OCI-LY1 (cell line): Measurements from ENCODE around the gene HMCN2.

Source experiments
- H2AFZ ChIP-seq: fragments of 200-600 bp; sonication (generic), shearing (Covaris generic); 2 replicates; pipeline ENCODE4 v1.6.0; 2014; ENCODE audit warnings: antibody characterized with exemption, mild to moderate bottlenecking, low read length
- H3F3A ChIP-seq: fragments of 200-600 bp; sonication (generic), shearing (Covaris generic); 2 replicates; pipeline ENCODE4 v1.6.0; 2014; ENCODE audit warnings: mild to moderate bottlenecking, antibody characterized with exemption, low read length, moderate library complexity; ENCODE audit not compliant: insufficient read depth
- H3K27ac ChIP-seq: fragments of 200-600 bp; sonication (generic); 2 replicates; pipeline ENCODE4 v1.5.1; 2014; ENCODE audit warnings: low read length, mixed run types, mild to moderate bottlenecking, low read depth; ENCODE audit not compliant: poor library complexity, severe bottlenecking
- H3K27me3 ChIP-seq: fragments of 200-600 bp; sonication (generic); 2 replicates; pipeline ENCODE4 v1.6.0; 2014; ENCODE audit warnings: antibody characterized with exemption, mild to moderate bottlenecking, low read length, moderate library complexity; ENCODE audit not compliant: insufficient read depth
- H3K36me3 ChIP-seq: fragments of 200-600 bp; sonication (generic); 2 replicates; pipeline ENCODE4 v1.6.1; 2014; ENCODE audit warnings: mild to moderate bottlenecking, antibody characterized with exemption, low read length, moderate library complexity, mixed read lengths; ENCODE audit not compliant: insufficient read depth
- H3K4me1 ChIP-seq: fragments of 200-600 bp; sonication (generic); 2 replicates; pipeline ENCODE4 v1.5.1; 2014; ENCODE audit warnings: mild to moderate bottlenecking, low read length, moderate library complexity; ENCODE audit not compliant: insufficient read depth, severe bottlenecking
- H3K4me2 ChIP-seq: fragments of 200-600 bp; sonication (generic), shearing (Covaris generic); 2 replicates; pipeline ENCODE4 v1.6.1; 2014; ENCODE audit warnings: low read length
- H3K4me3 ChIP-seq: fragments of 200-600 bp; sonication (generic); 2 replicates; pipeline ENCODE4 v1.5.1; 2014; ENCODE audit warnings: low read length, low read depth, mild to moderate bottlenecking, mixed read lengths; ENCODE audit not compliant: poor library complexity, severe bottlenecking
- H3K79me2 ChIP-seq: fragments of 200-600 bp; shearing (Covaris generic); 2 replicates; pipeline ENCODE4 v1.6.1; 2016; ENCODE audit warnings: mixed run types, low read length, mixed read lengths; ENCODE audit not compliant: insufficient read depth
- H3K9ac ChIP-seq: fragments of 200-600 bp; sonication (generic), shearing (Covaris generic); 2 replicates; pipeline ENCODE4 v1.6.1; 2014; ENCODE audit warnings: mild to moderate bottlenecking, low read length, mixed read lengths
- H3K9me2 ChIP-seq: fragments of 200-600 bp; sonication (generic), shearing (Covaris generic); 2 replicates; pipeline ENCODE4 v1.6.1; 2014; ENCODE audit warnings: low read depth, mild to moderate bottlenecking, low read length, mixed read lengths
- H3K9me3 ChIP-seq: fragments of 200-600 bp; shearing (Covaris generic); 2 replicates; pipeline ENCODE4 v1.6.1; 2014; ENCODE audit warnings: low read length, mixed read lengths
- H4K20me1 ChIP-seq: fragments of 200-600 bp; sonication (generic), shearing (Covaris generic); 2 replicates; pipeline ENCODE4 v1.6.0; 2016; ENCODE audit warnings: mild to moderate bottlenecking, low read length; ENCODE audit not compliant: insufficient read depth
- CTCF ChIP-seq: fragments of 200-600 bp; sonication (generic), shearing (Covaris generic); IDR thresholded peaks from 2 replicates; pipeline ENCODE4 v1.5.1; 2017; ENCODE audit warnings: mild to moderate bottlenecking, antibody characterized with exemption, low read length, moderate library complexity, mixed read lengths
- EZH2 ChIP-seq: fragments of 200-600 bp; sonication (generic), shearing (Covaris generic); IDR thresholded peaks from 2 replicates; pipeline ENCODE4 v1.8.0; 2017; ENCODE audit warnings: borderline replicate concordance, mixed run types, mild to moderate bottlenecking, antibody characterized with exemption, low read length, moderate library complexity, mixed read lengths

HMCN2 gene

GRCh38 chr9:130284690-130285089, 19.1 kb downstream of the HMCN2 start:
- H3K27me3 ChIP-seq = no peaks in the 10 kb centered on the region
- H3K9me3 ChIP-seq = no peaks in the 10 kb centered on the region
- H3K36me3 ChIP-seq = no peaks in the 10 kb centered on the region
- no peak overlapping the region for H2AFZ ChIP-seq
- H3K9ac ChIP-seq = no peak overlapping the region
- H3K27ac ChIP-seq = no peak overlapping the region
- H3K4me3 ChIP-seq = no peak overlapping the region
- H3K4me1 ChIP-seq = no peaks in the 10 kb centered on the region
- H3K79me2 ChIP-seq = no peaks in the 10 kb centered on the region
- no peaks in the 10 kb centered on the region for H3F3A ChIP-seq
- H3K4me2 ChIP-seq = no peak overlapping the region
- TF ChIP-seq EZH2 (no peak), CTCF (no peak)
- no peaks in the 10 kb centered on the region for H3K9me2 ChIP-seq
- no peaks in the 10 kb centered on the region for H4K20me1 ChIP-seq

DNA sequence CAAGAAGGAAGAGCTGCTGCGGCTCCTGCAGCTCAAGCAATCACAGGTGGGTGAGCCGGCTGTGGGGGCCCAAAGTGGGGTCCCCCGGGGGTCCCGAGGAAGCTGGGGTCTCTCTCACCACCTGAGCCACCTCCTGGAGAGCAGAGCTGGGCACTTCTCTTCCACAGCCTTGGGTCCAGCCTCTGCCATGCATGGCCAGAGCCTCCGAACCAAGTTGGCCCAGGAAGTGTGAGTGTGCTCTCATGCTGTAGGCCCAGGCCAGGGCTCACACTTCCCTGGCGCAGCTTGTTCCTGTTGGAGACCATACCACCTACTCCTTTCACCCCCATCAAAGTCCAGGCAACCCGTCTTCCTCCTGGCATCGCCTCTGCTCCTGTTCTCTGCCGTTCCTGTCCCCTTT, 19.7 kb downstream of the HMCN2 start:
- Histone ChIP-seq H3K4me3 (no peak overlapping the region), H3K4me2 (no peak overlapping the region), H3K9me3 (no peaks in the 10 kb centered on the region), H3F3A (no peaks in the 10 kb centered on the region), H4K20me1 (no peaks in the 10 kb centered on the region), H3K36me3 (no peaks in the 10 kb centered on the region), H3K27ac (no peak overlapping the region), H3K9ac (no peak overlapping the region), H3K4me1 (no peaks in the 10 kb centered on the region), H2AFZ (no peak overlapping the region), H3K27me3 (no peaks in the 10 kb centered on the region), H3K9me2 (no peaks in the 10 kb centered on the region), H3K79me2 (no peaks in the 10 kb centered on the region)
- no peak for TF ChIP-seq CTCF
- no peak for TF ChIP-seq EZH2

- Histone ChIP-seq H2AFZ (no peak overlapping the region), H3K9me2 (no peaks in the 10 kb centered on the region), H3K4me3 (no peak overlapping the region), H3K9ac (no peak overlapping the region), H3K4me2 (no peak overlapping the region), H3K36me3 (no peaks in the 10 kb centered on the region), H3K27ac (no peak overlapping the region), H3K4me1 (no peaks in the 10 kb centered on the region), H3K9me3 (no peaks in the 10 kb centered on the region), H3K79me2 (no peaks in the 10 kb centered on the region), H4K20me1 (no peaks in the 10 kb centered on the region), H3K27me3 (no peaks in the 10 kb centered on the region), H3F3A (no peaks in the 10 kb centered on the region)
- no peak for TF ChIP-seq CTCF
Observed at GRCh38 chr9:130286072-130286770, 20.7 kb downstream of the HMCN2 start.
